HT-29 (cell line): ENCODE data around the gene SLC34A3. TPM values are rescaled to one million over a fixed set of nuclear protein-coding genes. Genes with fewer than 3 reads are reported as not detected.

Experiments used
- DNase-seq: peaks from one replicate; pipeline ENCODE4 v3.0.0-alpha.2; 2015; ENCODE audit warnings: low spot score
- total RNA-seq: library from RNA; depleted of rRNA; stranded (reverse); fragments of >200 nt; shearing (Covaris generic); gene quantifications from 2 replicates; pipeline ENCODE4 v1.2.3, GENCODE V29; 2014

Gene SLC34A3
- total RNA-seq, 1 experiment from 2014 or later = 0.15 TPM

- DNase-seq = peak; percentile 91
These were observed 13.2 kb upstream of the SLC34A3 start for GRCh38 chr9:137217276-137218211.

GRCh38 chr9:137218212-137218753, 12.4 kb upstream of the SLC34A3 start:
- DNase-seq = no peak

- peak; percentile 64 for DNase-seq
These were observed 11.9 kb upstream of the SLC34A3 start for GRCh38 chr9:137218754-137219271.

GRCh38 chr9:137219757-137220316, 10.9 kb upstream of the SLC34A3 start:
- no peak for DNase-seq

GRCh38 chr9:137220317-137221094, 10.2 kb upstream of the SLC34A3 start:
- DNase-seq = no peak

GRCh38 chr9:137221095-137221505, 9.6 kb upstream of the SLC34A3 start:
- DNase-seq = no peak

- no peak for DNase-seq
These were observed 9.1 kb upstream of the SLC34A3 start for GRCh38 chr9:137221506-137222111.

GRCh38 chr9:137222190-137223077, 8.3 kb upstream of the SLC34A3 start, which contains the start of gene RNF208:
RNF208 (minus strand) TSS chr9:137222240; CDS start chr9:137221212, 1,028 bp downstream.
- DNase-seq = no peak

GRCh38 chr9:137223078-137223970, 7.4 kb upstream of the SLC34A3 start:
- peak; percentile 98 for DNase-seq

- no peak for DNase-seq
These were observed 5.6 kb upstream of the SLC34A3 start, which contains the start of gene CYSRT1 for GRCh38 chr9:137224830-137225694. CYSRT1 (plus strand) TSS chr9:137225174; CDS start chr9:137225622, 448 bp downstream.

- DNase-seq = no peak
These were observed 4.9 kb upstream of the SLC34A3 start for GRCh38 chr9:137225699-137226331.

GRCh38 chr9:137226338-137227053, 4.2 kb upstream of the SLC34A3 start:
- no peak for DNase-seq

- peak; percentile 97 for DNase-seq
These were observed 3.4 kb upstream of the SLC34A3 start, which contains the start of gene RNF224 for GRCh38 chr9:137227054-137227852. RNF224 (plus strand) TSS chr9:137227502; CDS start chr9:137228336, 834 bp downstream.

GRCh38 chr9:137227853-137228505, 2.7 kb upstream of the SLC34A3 start:
- DNase-seq = no peak

GRCh38 chr9:137228506-137228967, 2.2 kb upstream of the SLC34A3 start:
- no peak for DNase-seq
